Measurements from ENCODE around the gene CSGALNACT2. TPM values are rescaled to one million over a fixed set of nuclear protein-coding genes. Genes with fewer than 3 reads are reported as not detected.
"Not testable (repeated sequence)": the region's sequence is repeated elsewhere in the genome, so short reads cannot be mapped to it uniquely, and the experiment has no call there.

The CSGALNACT2 gene
- total and polyA plus RNA-seq, 9 of the 15 experiments (the other 6 are each of a cell fraction or from before 2014, with no cell fraction given), result 1.4 to 7.3 (median 3.5) TPM

GRCh38 chr10:43094085-43094484, 44.2 kb upstream of the CSGALNACT2 start (continued):
- TF ChIP-seq PRDM10 (IDR thresholded peaks at IDR 0.05; ENCODE audit: partially characterized antibody) (no peak), SMARCA5 (IDR thresholded peaks at IDR 0.05) (no peak), BRF2 (IDR thresholded peaks at IDR 0.05; ENCODE audit: borderline replicate concordance, insufficient read depth, insufficient read length) (no peak), RBM39 (optimal IDR thresholded peaks at IDR 0.05; ENCODE audit: low read depth, low read length) (no peak), CLOCK (CRISPR knock-in tag; IDR thresholded peaks at IDR 0.05; ENCODE audit: borderline replicate concordance) (no peak)

GRCh38 chr10:43099339-43099738, 38.9 kb upstream of the CSGALNACT2 start:
- H2AFZ ChIP-seq (ENCODE audit: low read depth, low read length); POLR2A ChIA-PET; in situ Hi-C loops (cut with MboI); H3K36me3 ChIP-seq (ENCODE audit: control insufficient read depth, insufficient read depth, low read length); H3K9me3 ChIP-seq (replicated peaks; ENCODE audit: control insufficient read depth, insufficient read depth, low read depth, low read length); H3K79me2 ChIP-seq (ENCODE audit: control insufficient read depth, insufficient read depth, low read length); H3K9me1 ChIP-seq (ENCODE audit: control insufficient read depth, insufficient read depth, low read length); intact Hi-C loops (cut with micrococcal nuclease); DNase-seq (ENCODE audit: extremely low read depth in 1 of 4, low spot score in 3 of 4); H3K4me1 ChIP-seq (replicated peaks in 1 of 2; ENCODE audit: control insufficient read depth in 2 of 2, insufficient read depth in 2 of 2, low read length in 2 of 2); H4K20me1 ChIP-seq (replicated peaks; ENCODE audit: control insufficient read depth, insufficient read depth, low read length); ATAC-seq; CTCF ChIA-PET (ENCODE audit: low intra/inter-chr PET ratio); FAIRE-seq; H3K27ac ChIP-seq (ENCODE audit: extremely low read depth, low read depth, low read length); H3K9ac ChIP-seq (ENCODE audit: insufficient read depth in 1 of 2, low read depth in 2 of 2, low read length in 2 of 2); H3K4me2 ChIP-seq (ENCODE audit: insufficient read depth, low read length); BruUV-seq (replicated peaks); H3K4me3 ChIP-seq: not testable (repeated sequence)
- peaks cover 19 to 64% of the 10 kb centered on the region in 2 experiments; a peak in 4 of 5 replicates for H3K27me3 ChIP-seq (ENCODE audit: control insufficient read depth in 2 of 2, insufficient read depth in 2 of 2, low read length in 2 of 2)
- whole genome bisulfite sequencing (ENCODE audit: insufficient coverage, low coverage, missing lambda C conversion rate), result 0% methylated on average over 6 of the region's 6 CpGs
